Iris pigment epithelial cell (primary cell): ENCODE results near the gene ZDHHC21.

ENCODE experiments used
- DNase-seq: peaks from one replicate; pipeline ENCODE4 v3.0.0-alpha.2; 2011; ENCODE audit warnings: low read depth

The ZDHHC21 gene

GRCh38 chr9:14616188-14616982 is 76.8 kb downstream of the ZDHHC21 start:
- DNase-seq, result peak; percentile 69

GRCh38 chr9:14608540-14608939 is 84.7 kb downstream of the ZDHHC21 start:
- DNase-seq, result no peak

- DNase-seq, result no peak
Observed at GRCh38 chr9:14597171-14597799, 95.9 kb downstream of the ZDHHC21 start.

GRCh38 chr9:14593406-14593805 is 99.8 kb downstream of the ZDHHC21 start:
- no peak for DNase-seq

- no peak for DNase-seq
Observed at GRCh38 chr9:14591411-14591810, 101.8 kb downstream of the ZDHHC21 start.

GRCh38 chr9:14585730-14586473 is 107.3 kb downstream of the ZDHHC21 start:
- DNase-seq, result no peak

- peak; percentile 4 for DNase-seq
Observed at GRCh38 chr9:14584571-14584970, 108.7 kb downstream of the ZDHHC21 start.

- DNase-seq, result no peak
Observed at GRCh38 chr9:14578030-14578429, 115.2 kb downstream of the ZDHHC21 start.

- no peak for DNase-seq
Observed at GRCh38 chr9:14574173-14574572, 119.1 kb downstream of the ZDHHC21 start.

GRCh38 chr9:14573319-14573718 is 119.9 kb downstream of the ZDHHC21 start:
- DNase-seq, result no peak

- no peak for DNase-seq
Observed at GRCh38 chr9:14565352-14566016, 127.7 kb downstream of the ZDHHC21 start.

- DNase-seq, result no peak
Observed at GRCh38 chr9:14563902-14564624, 129.2 kb downstream of the ZDHHC21 start.

GRCh38 chr9:14561929-14562405 is 131.3 kb downstream of the ZDHHC21 start:
- no peak for DNase-seq
